ENCODE measurements around the gene CROCC.
"Not testable (repeated sequence)": the region's sequence is repeated elsewhere in the genome, so short reads cannot be mapped to it uniquely, and the experiment has no call there.

- not testable (repeated sequence) for TF ChIP-seq POLR2AphosphoS5, POLR2A (IDR thresholded peaks at IDR 0.05; ENCODE audit: low read depth, low read length)
Measured at GRCh38 chr1:16912742-16913141, 9.0 kb upstream of the CROCC start.
